Loucy (cell line): Measurements from ENCODE around the gene ISM1.

ENCODE experiments used
- H2AFZ ChIP-seq: fragments of 200-600 bp; sonication (generic); 2 replicates; pipeline ENCODE4 v1.6.0; 2016; ENCODE audit warnings: antibody characterized with exemption, mild to moderate bottlenecking, low read length, moderate library complexity
- H3F3A ChIP-seq: fragments of 200-600 bp; 2 replicates; pipeline ENCODE4 v1.6.0; 2016; ENCODE audit warnings: antibody characterized with exemption, low read depth, mild to moderate bottlenecking
- H3K27me3 ChIP-seq: fragments of 200-600 bp; sonication (generic); 2 replicates; pipeline ENCODE4 v1.6.1; 2014; ENCODE audit warnings: low read length, mild to moderate bottlenecking; ENCODE audit not compliant: insufficient read depth, poor library complexity, severe bottlenecking
- H3K36me3 ChIP-seq: fragments of 200-600 bp; sonication (generic); 2 replicates; pipeline ENCODE4 v1.6.1; 2016; ENCODE audit warnings: low read length; ENCODE audit not compliant: insufficient read depth
- H3K4me1 ChIP-seq: fragments of 200-600 bp; sonication (generic); 2 replicates; pipeline ENCODE4 v1.5.1; 2014; ENCODE audit warnings: low read length, mild to moderate bottlenecking; ENCODE audit not compliant: insufficient read depth, poor library complexity, severe bottlenecking
- H3K4me2 ChIP-seq: fragments of 200-600 bp; sonication (generic); 2 replicates; pipeline ENCODE4 v1.6.0; 2014; ENCODE audit warnings: antibody characterized with exemption, low read length, low read depth, mild to moderate bottlenecking; ENCODE audit not compliant: poor library complexity, severe bottlenecking
- H3K4me3 ChIP-seq: fragments of 200-600 bp; sonication (generic); 2 replicates; pipeline ENCODE4 v1.5.1; 2014; ENCODE audit warnings: low read length, mild to moderate bottlenecking, mixed read lengths; ENCODE audit not compliant: poor library complexity, severe bottlenecking
- H3K79me2 ChIP-seq: fragments of 200-600 bp; sonication (generic); 2 replicates; pipeline ENCODE4 v1.6.1; 2014; ENCODE audit warnings: low read length; ENCODE audit not compliant: insufficient read depth
- H3K9ac ChIP-seq: fragments of 200-600 bp; sonication (generic); 2 replicates; pipeline ENCODE4 v1.6.0; 2014; ENCODE audit warnings: mild to moderate bottlenecking, low read depth, low read length, moderate library complexity; ENCODE audit not compliant: poor library complexity, severe bottlenecking
- H3K9me2 ChIP-seq: fragments of 200-600 bp; sonication (generic); replicated peaks from 2 replicates; pipeline ENCODE4 v1.6.1; 2016; ENCODE audit warnings: low read depth, low read length, mixed read lengths
- H3K9me3 ChIP-seq: fragments of 200-600 bp; sonication (generic); 2 replicates; pipeline ENCODE4 v1.6.1; 2014; ENCODE audit warnings: mild to moderate bottlenecking, antibody characterized with exemption, low read length, low read depth; ENCODE audit not compliant: insufficient read depth
- H4K20me1 ChIP-seq: fragments of 200-600 bp; sonication (generic); 2 replicates; pipeline ENCODE4 v1.6.0; 2014; ENCODE audit warnings: antibody characterized with exemption, low read length, mild to moderate bottlenecking; ENCODE audit not compliant: insufficient read depth, poor library complexity, severe bottlenecking
- CTCF ChIP-seq: fragments of 200-600 bp; sonication (generic); conservative IDR thresholded peaks from 2 replicates; pipeline ENCODE4 v1.5.1; 2014; ENCODE audit warnings: mild to moderate bottlenecking, antibody characterized with exemption, low read length
- EZH2phosphoT487 ChIP-seq: fragments of 200-600 bp; IDR thresholded peaks from 2 replicates; pipeline ENCODE4 v1.6.1; 2018; ENCODE audit warnings: antibody characterized with exemption, mild to moderate bottlenecking, moderate library complexity, borderline replicate concordance

The ISM1 gene

GRCh38 chr20:13180986-13181889, 39.8 kb upstream of the ISM1 start:
- Histone ChIP-seq H3K36me3 (no peaks in the 10 kb centered on the region), H4K20me1 (no peaks in the 10 kb centered on the region), H3K4me3 (no peak overlapping the region), H3F3A (no peaks in the 10 kb centered on the region), H3K4me2 (no peak overlapping the region), H3K79me2 (no peaks in the 10 kb centered on the region), H3K27me3 (no peaks in the 10 kb centered on the region), H3K9me3 (no peaks in the 10 kb centered on the region), H3K4me1 (no peaks in the 10 kb centered on the region), H3K9me2 (no peaks in the 10 kb centered on the region), H3K9ac (no peak overlapping the region), H2AFZ (no peak overlapping the region)
- TF ChIP-seq EZH2phosphoT487: no peak
- no peak for TF ChIP-seq CTCF

GRCh38 chr20:13183005-13183404, 38.1 kb upstream of the ISM1 start:
- no peaks in the 10 kb centered on the region for H3K36me3 ChIP-seq
- H3K4me3 ChIP-seq: no peak overlapping the region
- H3K27me3 ChIP-seq: no peaks in the 10 kb centered on the region
- no peaks in the 10 kb centered on the region for H3K4me1 ChIP-seq
- no peaks in the 10 kb centered on the region for H3K9me3 ChIP-seq
- H3K9me2 ChIP-seq: no peaks in the 10 kb centered on the region
- H4K20me1 ChIP-seq: no peaks in the 10 kb centered on the region
- no peaks in the 10 kb centered on the region for H3K79me2 ChIP-seq
- no peak overlapping the region for H3K4me2 ChIP-seq
- no peaks in the 10 kb centered on the region for H3F3A ChIP-seq
- TF ChIP-seq EZH2phosphoT487 (no peak), CTCF (no peak)
- no peak overlapping the region for H2AFZ ChIP-seq
- H3K9ac ChIP-seq: no peak overlapping the region

GRCh38 chr20:13186043-13186774, 34.9 kb upstream of the ISM1 start:
- TF ChIP-seq CTCF (no peak), EZH2phosphoT487 (no peak)
- Histone ChIP-seq H3K9me2 (no peaks in the 10 kb centered on the region), H4K20me1 (no peaks in the 10 kb centered on the region), H2AFZ (no peak overlapping the region), H3K9me3 (no peaks in the 10 kb centered on the region), H3K36me3 (no peaks in the 10 kb centered on the region), H3K79me2 (no peaks in the 10 kb centered on the region), H3K4me1 (no peaks in the 10 kb centered on the region), H3F3A (no peaks in the 10 kb centered on the region), H3K27me3 (no peaks in the 10 kb centered on the region), H3K4me2 (no peak overlapping the region), H3K4me3 (no peak overlapping the region), H3K9ac (no peak overlapping the region)
